Stimulated activated CD8-positive, alpha-beta memory T cell treated with anti-CD3 and anti-CD28 coated beads, Interleukin-7, amount 100 ng/mL, for 24 hours (primary cell): ENCODE data around the gene WDR90.

Experiments
- DNase-seq: peaks from one replicate; pipeline ENCODE4 v3.0.0-alpha.2; 2020; ENCODE audit warnings: low read depth

Gene WDR90

GRCh38 chr16:660459-661183 lies 11.5 kb downstream of the WDR90 start:
- DNase-seq, result no peak

GRCh38 chr16:661184-661821 lies 12.1 kb downstream of the WDR90 start:
- DNase-seq, result no peak

GRCh38 chr16:662095-662494 lies 12.9 kb downstream of the WDR90 start:
- no peak for DNase-seq

- DNase-seq, result no peak
These were observed 13.4 kb downstream of the WDR90 start for GRCh38 chr16:662597-662996.

- no peak for DNase-seq
These were observed 17.4 kb downstream of the WDR90 start for GRCh38 chr16:666572-666971.

GRCh38 chr16:667113-667779 lies 18.1 kb downstream of the WDR90 start:
- no peak for DNase-seq

- DNase-seq, result peak; percentile 85
These were observed 18.8 kb downstream of the WDR90 start, which contains the start of gene RHOT2 for GRCh38 chr16:667780-668518. RHOT2 (plus strand) TSS chr16:668132; CDS start chr16:668200, 68 bp downstream.

GRCh38 chr16:668519-669171 lies 19.5 kb downstream of the WDR90 start:
- no peak for DNase-seq

- no peak for DNase-seq
These were observed 20.5 kb downstream of the WDR90 start for GRCh38 chr16:669666-670065.

GRCh38 chr16:670485-671352 lies 21.6 kb downstream of the WDR90 start:
- no peak for DNase-seq

GRCh38 chr16:671353-672131 lies 22.4 kb downstream of the WDR90 start:
- no peak for DNase-seq

GRCh38 chr16:672371-672770 lies 23.2 kb downstream of the WDR90 start:
- no peak for DNase-seq

- DNase-seq, result no peak
These were observed 23.7 kb downstream of the WDR90 start for GRCh38 chr16:672851-673250.

- no peak for DNase-seq
These were observed 24.3 kb downstream of the WDR90 start for GRCh38 chr16:673399-673991.

GRCh38 chr16:674214-674881 lies 25.2 kb downstream of the WDR90 start:
- DNase-seq, result no peak

- DNase-seq, result no peak
These were observed 26.1 kb downstream of the WDR90 start, which contains the start of gene RHBDL1 for GRCh38 chr16:674968-675883. RHBDL1 (plus strand) TSS chr16:675671; CDS start chr16:675791, 120 bp downstream.

- no peak for DNase-seq
These were observed 26.9 kb downstream of the WDR90 start for GRCh38 chr16:675884-676564.
